ENCODE results near the gene TMEM183A. TPM values are rescaled to one million over a fixed set of nuclear protein-coding genes. Genes with fewer than 3 reads are reported as not detected.

The TMEM183A gene
- total RNA-seq, 4 donors from 2014 or later, result 39.4 to 77.4 (median 66.5) TPM

GRCh38 chr1:203031467-203031866, 24.3 kb downstream of the TMEM183A start:
- no peaks in the 10 kb centered on the region for H3K9me3 ChIP-seq
- H3K4me3 ChIP-seq, result no peak overlapping the region
- H3K27ac ChIP-seq, result no peak overlapping the region
- TF ChIP-seq POLR2A (IDR thresholded peaks at IDR 0.05) (no peak), CTCF (IDR thresholded peaks at IDR 0.05) (peak in 1 of 6 experiments; percentile 43)
- H3K4me1 ChIP-seq, result peaks cover 6 to 24% (median 8%) of the 10 kb centered on the region in 3 donors
- DNase-seq, result no peak
- H3K27me3 ChIP-seq, result peaks cover 0 to 13% (median 0%) of the 10 kb centered on the region in 4 donors
- WGBS, 2 donors, result 72 to 83% methylated on average over 6 of the region's 6 CpGs
- no peaks in the 10 kb centered on the region for H3K36me3 ChIP-seq
- intact Hi-C loops (cut with DNase I), result no loop called here

- Histone ChIP-seq H3K4me1 (peaks cover 0 to 15% (median 0%) of the 10 kb centered on the region in 3 donors), H3K4me3 (no peak overlapping the region), H3K36me3 (no peaks in the 10 kb centered on the region), H3K27ac (no peak overlapping the region), H3K9me3 (no peaks in the 10 kb centered on the region), H3K27me3 (peaks cover 0 to 5% (median 0%) of the 10 kb centered on the region in 4 donors)
- no peak for DNase-seq
- intact Hi-C loops (cut with DNase I), result no loop called here
- WGBS, 2 donors, result 73 to 93% methylated on average over 2 of the region's 2 CpGs
- no peak for TF ChIP-seq CTCF (IDR thresholded peaks at IDR 0.05)
- no peak for TF ChIP-seq POLR2A (IDR thresholded peaks at IDR 0.05)
Measured at GRCh38 chr1:203033287-203033686, 26.1 kb downstream of the TMEM183A start.

DNA sequence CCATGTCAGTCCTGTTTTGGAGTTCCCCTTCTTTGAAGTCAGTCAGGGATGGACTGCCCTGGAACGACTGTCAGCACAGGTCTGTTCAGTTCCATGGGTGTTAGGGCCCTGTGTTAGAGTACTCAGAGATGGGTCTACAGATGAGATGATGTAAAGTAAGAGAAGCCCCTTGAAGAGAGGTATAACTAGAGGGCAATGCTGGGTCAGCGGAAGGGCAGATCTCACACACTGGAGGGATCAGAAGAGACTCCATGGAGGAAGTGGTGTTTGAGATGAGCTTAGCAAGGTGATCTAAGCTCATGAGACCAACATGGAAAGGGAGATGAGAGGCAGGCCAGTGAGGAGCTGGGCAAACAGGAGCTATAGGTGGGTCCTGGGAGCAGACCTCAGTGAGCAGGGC, 26.7 kb downstream of the TMEM183A start:
- intact Hi-C loops (cut with DNase I), result no loop called here
- no peak for DNase-seq
- TF ChIP-seq POLR2A (IDR thresholded peaks at IDR 0.05) (no peak), CTCF (IDR thresholded peaks at IDR 0.05) (no peak)
- Histone ChIP-seq H3K4me1 (peaks cover 0 to 16% (median 0%) of the 10 kb centered on the region in 3 donors), H3K9me3 (no peaks in the 10 kb centered on the region), H3K36me3 (no peaks in the 10 kb centered on the region), H3K4me3 (no peak overlapping the region), H3K27ac (no peak overlapping the region), H3K27me3 (peaks cover 0 to 10% (median 0%) of the 10 kb centered on the region in 4 donors)
- 86 to 91% methylated on average over 2 of the region's 2 CpGs for WGBS, 2 donors

GRCh38 chr1:203034422-203035110, 27.4 kb downstream of the TMEM183A start:
- peaks cover 0 to 14% (median 0%) of the 10 kb centered on the region in 4 donors for H3K27me3 ChIP-seq
- 63 to 78% methylated on average over 7 to 10 of the region's 10 CpGs for WGBS, 2 donors
- TF ChIP-seq CTCF (IDR thresholded peaks at IDR 0.05), result no peak
- no peak for TF ChIP-seq POLR2A (IDR thresholded peaks at IDR 0.05)
- no peak overlapping the region for H3K27ac ChIP-seq
- H3K9me3 ChIP-seq, result no peaks in the 10 kb centered on the region
- H3K4me1 ChIP-seq, result peaks cover 0 to 10% (median 0%) of the 10 kb centered on the region in 3 donors
- no peaks in the 10 kb centered on the region for H3K36me3 ChIP-seq
- no peak overlapping the region for H3K4me3 ChIP-seq
- intact Hi-C loops (cut with DNase I), result loop anchor here (5.0 kb wide), 1 partner anchor 183 kb away; no protein-coding TSS in a partner anchor
- DNase-seq, result no peak
